Heart right ventricle (tissue), 16 donors: ENCODE results near the gene PNPLA6. TPM values are rescaled to one million over a fixed set of nuclear protein-coding genes. Genes with fewer than 3 reads are reported as not detected.

Experiments
- ATAC-seq, 8 donors: fragments of 200-7000 bp; cut with Tn5 transposase; one replicate each; pipeline ENCODE4 v1.9.1; 2020; ENCODE audit warnings: mild to moderate bottlenecking in 8 of 8, moderate library complexity in 8 of 8, moderate number of reproducible peaks in 1 of 8
- DNase-seq, 2 donors: peaks; one replicate each; pipeline ENCODE4 v3.0.0-alpha.2; 2020
- H3K27ac ChIP-seq, 10 donors: fragments of 200-600 bp; sonication (generic) in 2 of 10; one replicate each; pipeline versions ENCODE4 v1.5.0 to v1.8.0; 2020 to 2022; ENCODE audit warnings: mild to moderate bottlenecking in 3 of 10
- H3K27me3 ChIP-seq, 7 donors: fragments of 200-600 bp; one replicate each; pipeline ENCODE4 v1.8.0; 2021 to 2022; ENCODE audit warnings: mild to moderate bottlenecking in 2 of 7
- H3K36me3 ChIP-seq, 9 donors: fragments of 200-600 bp; sonication (generic) in 1 of 9; one replicate each; pipeline versions ENCODE4 v1.5.0 to v1.8.0; 2020 to 2022; ENCODE audit warnings: mild to moderate bottlenecking in 2 of 9
- H3K4me1 ChIP-seq, 9 donors: fragments of 200-600 bp; sonication (generic) in 1 of 9; one replicate each; pipeline versions ENCODE4 v1.5.0 to v1.8.0; 2020 to 2022; ENCODE audit warnings: mild to moderate bottlenecking in 4 of 9
- H3K4me3 ChIP-seq, 10 donors: fragments of 200-600 bp; sonication (generic) in 2 of 10; one replicate each; pipeline versions ENCODE4 v1.5.0 to v1.8.0; 2020 to 2022; ENCODE audit warnings: mild to moderate bottlenecking in 7 of 10, moderate library complexity in 2 of 10
- H3K9me3 ChIP-seq, 11 donors: fragments of 200-600 bp in 10 of 11; sonication (generic) in 2 of 11; one replicate each; pipeline versions ENCODE4 v1.5.0 to v1.8.0; 2013 to 2022; ENCODE audit warnings: mild to moderate bottlenecking in 2 of 11, control low read depth in 1 of 11, moderate library complexity in 1 of 11
- CTCF ChIP-seq, 9 donors: fragments of 200-600 bp; sonication (generic) in 2 of 9; IDR thresholded peaks; one replicate each; pipeline versions ENCODE4 v1.5.0 to v1.8.0; 2021 to 2022; ENCODE audit warnings: antibody characterized with exemption in 9 of 9, mild to moderate bottlenecking in 5 of 9, moderate library complexity in 1 of 9
- whole genome bisulfite sequencing, 2 donors: extraction: QIAGEN DNeasy Blood & Tissue Kit; methylation state at CpG; one replicate each; pipeline ENCODE4 v1.1.7; 2013; ENCODE audit warnings: inconsistent platforms in 1 of 2; 5-methylcytosine and 5-hydroxymethylcytosine counted together
- intact Hi-C, 10 donors: fragments of 100-400 bp; cut with DNase I; formaldehyde crosslinking; loops; one replicate each; pipeline versions ENCODE4 v1.11.1 to v1.14.2; 2022
- polyA plus RNA-seq, 2 donors: library from polyadenylated mRNA; stranded (reverse); fragments of 200-250 nt; gene quantifications; one replicate each; pipeline ENCODE4 v1.2.3, GENCODE V29; 2013
- total RNA-seq, 10 donors: library from RNA; stranded (reverse); fragmentation: NEBNext Ultra II Directional in 3 of 10; extraction: Animal tissue kit (Norgen Biotek cat#: 25700) in 3 of 10; gene quantifications; one replicate each; pipeline versions ENCODE4 v1.2.1 to v1.2.4, GENCODE V29; 2021 to 2023
- donor health status: Arrhythmogenic right ventricular cardiomyopathy.
- donor health status: ischemic (EF 13 %, LVEDD 7.1; RV severe dilation, severe dysfunction).
- donor health status: healthy with polysubstance abuse.
- donor health status: DM: no; HTN: yes; CAD: no.
- donor health status: DM: no; HTN: no; CAD: no.
- donor health status: ischemic (EF 25% LVEDD 6.9; RV normal size, moderate dysfunction).
- donor health status: ischemic (EF 25% LVEDD 5.7; RV mildly dilated, moderate dysfunction).
- donor health status: healthy.
- donor health status: DM: yes; HTN: yes; CAD: no.
- donor health status: Ischemic cardiomyopathy.
- donor health status: ischemic (EF 35%, LVEDD 5.7; RV mildly dilated, moderate dysfunction).
- donor health status: nonischemic (EF 11% LVEDD 7.7; RV severe dilation, severe dysfunction).
- donor health status: DM: yes; HTN: yes; CAD: no.
- donor health status: PGD.
- donor health status: ischemic (EF 29% LVEDD 5.4; RV normal size, mild dysfunction).
- donor health status: nonischemic (EF 23%, LVEDD 6.1; RV moderate dilation, normal function).

Gene PNPLA6
- total and polyA plus RNA-seq, 12 donors = 33.9 to 73.8 (median 41.6) TPM

GRCh38 chr19:7529246-7529600 lies 6.3 kb upstream of the PNPLA6 start:
- peaks cover 0 to 84% (median 6%) of the 10 kb centered on the region in 9 donors for H3K36me3 ChIP-seq
- no peak overlapping the region for H3K27ac ChIP-seq
- 82 to 91% methylated on average over 15 of the region's 15 CpGs for WGBS, 2 donors

GRCh38 chr19:7529610-7530490 lies 5.7 kb upstream of the PNPLA6 start:
- no peak for ATAC-seq
- Histone ChIP-seq H3K36me3 (peaks cover 0 to 77% (median 6%) of the 10 kb centered on the region in 9 donors), H3K4me1 (peaks cover 0 to 23% (median 5%) of the 10 kb centered on the region in 9 donors), H3K4me3 (no peak overlapping the region), H3K9me3 (no peaks in the 10 kb centered on the region), H3K27ac (no peak overlapping the region), H3K27me3 (no peaks in the 10 kb centered on the region)
- no peak for DNase-seq
- WGBS, 2 donors = 96 to 98% methylated on average over 33 of the region's 33 CpGs
- intact Hi-C loops = loop anchor here in 4 of 10 donors (5.0 to 10.0 kb wide), 3 partner anchors 133 to 175 kb away; no protein-coding TSS in a partner anchor
- no peak for TF ChIP-seq CTCF (IDR thresholded peaks at IDR 0.05)

More at GRCh38 chr19:7529246-7529600, 6.3 kb upstream of the PNPLA6 start:
- ATAC-seq (no peak), DNase-seq (no peak)
- Histone ChIP-seq H3K4me1 (peaks cover 0 to 23% (median 6%) of the 10 kb centered on the region in 9 donors), H3K4me3 (no peak overlapping the region), H3K27me3 (no peaks in the 10 kb centered on the region), H3K9me3 (no peaks in the 10 kb centered on the region)
- intact Hi-C loops = loop anchor here in 1 of 10 donors (10.0 kb wide), 1 partner anchor 134 kb away; no protein-coding TSS in a partner anchor
- TF ChIP-seq CTCF (IDR thresholded peaks at IDR 0.05) = no peak

GRCh38 chr19:7533281-7533885 lies 2.1 kb upstream of the PNPLA6 start:
- ATAC-seq (peak in 7 of 8 donors; percentile 22 to 48 (median 39)), DNase-seq (peak; percentile 79 to 83)
- Histone ChIP-seq H3K9me3 (no peaks in the 10 kb centered on the region), H3K27ac (peak overlapping the region; percentile 67 to 95 (median 91)), H3K4me1 (peaks cover 0 to 20% (median 14%) of the 10 kb centered on the region in 9 donors), H3K4me3 (peak overlapping the region; percentile 74 to 98 (median 90)), H3K36me3 (peaks cover 0 to 61% (median 8%) of the 10 kb centered on the region in 9 donors), H3K27me3 (no peaks in the 10 kb centered on the region)
- intact Hi-C loops = loop anchor here in 3 of 10 donors (5.0 to 10.0 kb wide), 3 partner anchors 136 to 179 kb away; no protein-coding TSS in a partner anchor
- 18 to 22% methylated on average over 30 of the region's 30 CpGs for WGBS, 2 donors
- TF ChIP-seq CTCF (IDR thresholded peaks at IDR 0.05) = no peak

- Histone ChIP-seq H3K27me3 (no peaks in the 10 kb centered on the region), H3K36me3 (peaks cover 0 to 61% (median 12%) of the 10 kb centered on the region in 9 donors), H3K27ac (peak overlapping the region; percentile 67 to 95 (median 91)), H3K9me3 (no peaks in the 10 kb centered on the region), H3K4me3 (peak overlapping the region; percentile 74 to 98 (median 90)), H3K4me1 (peaks cover 0 to 20% (median 14%) of the 10 kb centered on the region in 9 donors)
- DNase-seq = peak; percentile 89 to 91
- intact Hi-C loops = loop anchor here in 3 of 10 donors (5.0 to 10.0 kb wide), 3 partner anchors 137 to 179 kb away; no protein-coding TSS in a partner anchor
- WGBS, 2 donors = 1% methylated on average over 41 of the region's 41 CpGs
- ATAC-seq = peak; percentile 74 to 91 (median 84)
- TF ChIP-seq CTCF (IDR thresholded peaks at IDR 0.05) = no peak
Observed at GRCh38 chr19:7533925-7534480, 1.5 kb upstream of the PNPLA6 start.
